ENCODE data around the gene SETMAR.

- no peak for TF ChIP-seq MAX (IDR thresholded peaks at IDR 0.05)
- TF ChIP-seq GABPA (IDR thresholded peaks at IDR 0.05 in 1 of 2, conservative IDR thresholded peaks at IDR 0.05 in 1 of 2) = no peak
- no peak for TF ChIP-seq SP1 (IDR thresholded peaks at IDR 0.05)
Observed at GRCh38 chr3:4340077-4340410, 36.9 kb downstream of the SETMAR start.
